Loucy (cell line): ENCODE data around the gene SH3BP5.

Experiments used
- H2AFZ ChIP-seq: fragments of 200-600 bp; sonication (generic); 2 replicates; pipeline ENCODE4 v1.6.0; 2016; ENCODE audit warnings: antibody characterized with exemption, mild to moderate bottlenecking, low read length, moderate library complexity
- H3F3A ChIP-seq: fragments of 200-600 bp; 2 replicates; pipeline ENCODE4 v1.6.0; 2016; ENCODE audit warnings: antibody characterized with exemption, low read depth, mild to moderate bottlenecking
- H3K27me3 ChIP-seq: fragments of 200-600 bp; sonication (generic); 2 replicates; pipeline ENCODE4 v1.6.1; 2014; ENCODE audit warnings: low read length, mild to moderate bottlenecking; ENCODE audit not compliant: insufficient read depth, poor library complexity, severe bottlenecking
- H3K36me3 ChIP-seq: fragments of 200-600 bp; sonication (generic); 2 replicates; pipeline ENCODE4 v1.6.1; 2016; ENCODE audit warnings: low read length; ENCODE audit not compliant: insufficient read depth
- H3K4me1 ChIP-seq: fragments of 200-600 bp; sonication (generic); 2 replicates; pipeline ENCODE4 v1.5.1; 2014; ENCODE audit warnings: low read length, mild to moderate bottlenecking; ENCODE audit not compliant: insufficient read depth, poor library complexity, severe bottlenecking
- H3K4me2 ChIP-seq: fragments of 200-600 bp; sonication (generic); 2 replicates; pipeline ENCODE4 v1.6.0; 2014; ENCODE audit warnings: antibody characterized with exemption, low read length, low read depth, mild to moderate bottlenecking; ENCODE audit not compliant: poor library complexity, severe bottlenecking
- H3K4me3 ChIP-seq: fragments of 200-600 bp; sonication (generic); 2 replicates; pipeline ENCODE4 v1.5.1; 2014; ENCODE audit warnings: low read length, mild to moderate bottlenecking, mixed read lengths; ENCODE audit not compliant: poor library complexity, severe bottlenecking
- H3K79me2 ChIP-seq: fragments of 200-600 bp; sonication (generic); 2 replicates; pipeline ENCODE4 v1.6.1; 2014; ENCODE audit warnings: low read length; ENCODE audit not compliant: insufficient read depth
- H3K9ac ChIP-seq: fragments of 200-600 bp; sonication (generic); 2 replicates; pipeline ENCODE4 v1.6.0; 2014; ENCODE audit warnings: mild to moderate bottlenecking, low read depth, low read length, moderate library complexity; ENCODE audit not compliant: poor library complexity, severe bottlenecking
- H3K9me2 ChIP-seq: fragments of 200-600 bp; sonication (generic); replicated peaks from 2 replicates; pipeline ENCODE4 v1.6.1; 2016; ENCODE audit warnings: low read depth, low read length, mixed read lengths
- H3K9me3 ChIP-seq: fragments of 200-600 bp; sonication (generic); 2 replicates; pipeline ENCODE4 v1.6.1; 2014; ENCODE audit warnings: mild to moderate bottlenecking, antibody characterized with exemption, low read length, low read depth; ENCODE audit not compliant: insufficient read depth
- H4K20me1 ChIP-seq: fragments of 200-600 bp; sonication (generic); 2 replicates; pipeline ENCODE4 v1.6.0; 2014; ENCODE audit warnings: antibody characterized with exemption, low read length, mild to moderate bottlenecking; ENCODE audit not compliant: insufficient read depth, poor library complexity, severe bottlenecking
- EZH2phosphoT487 ChIP-seq: fragments of 200-600 bp; IDR thresholded peaks from 2 replicates; pipeline ENCODE4 v1.6.1; 2018; ENCODE audit warnings: antibody characterized with exemption, mild to moderate bottlenecking, moderate library complexity, borderline replicate concordance
- TF ChIP-seq, protein P1 (sequence below): fragments of 200-600 bp; sonication (generic); conservative IDR thresholded peaks from 2 replicates; pipeline ENCODE4 v1.5.1; 2014; ENCODE audit warnings: mild to moderate bottlenecking, antibody characterized with exemption, low read length

Gene SH3BP5

DNA sequence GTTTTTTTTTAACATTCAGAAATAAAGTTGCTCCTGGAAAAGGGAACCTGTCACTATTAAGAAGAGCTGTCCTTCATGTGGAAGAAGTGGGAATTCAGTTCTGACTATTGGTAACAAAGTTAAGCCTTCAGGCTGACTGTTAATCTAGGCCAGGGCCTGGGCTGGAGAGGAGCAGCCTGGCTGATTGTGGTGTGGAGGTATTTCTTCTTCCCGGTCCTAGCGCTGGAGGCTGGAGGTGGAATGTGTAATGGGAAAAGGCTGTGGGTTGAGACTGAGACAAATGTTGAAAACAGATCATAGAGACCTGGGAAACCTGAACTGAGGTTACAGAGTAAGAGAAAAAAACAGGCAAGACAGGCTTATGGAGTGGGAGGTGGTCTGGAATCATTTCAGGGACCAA lies 23.8 kb upstream of the SH3BP5 start:
- Histone ChIP-seq H2AFZ (no peak overlapping the region), H3F3A (no peaks in the 10 kb centered on the region), H3K4me2 (no peak overlapping the region), H4K20me1 (no peaks in the 10 kb centered on the region), H3K9me3 (no peaks in the 10 kb centered on the region; the same call in 1 of the 2 replicates), H3K79me2 (no peaks in the 10 kb centered on the region), H3K9ac (no peak overlapping the region), H3K36me3 (no peaks in the 10 kb centered on the region), H3K27me3 (no peaks in the 10 kb centered on the region), H3K9me2 (no peaks in the 10 kb centered on the region), H3K4me1 (peaks cover 7% of the 10 kb centered on the region), H3K4me3 (no peak overlapping the region)
- TF ChIP-seq, protein P1, sequence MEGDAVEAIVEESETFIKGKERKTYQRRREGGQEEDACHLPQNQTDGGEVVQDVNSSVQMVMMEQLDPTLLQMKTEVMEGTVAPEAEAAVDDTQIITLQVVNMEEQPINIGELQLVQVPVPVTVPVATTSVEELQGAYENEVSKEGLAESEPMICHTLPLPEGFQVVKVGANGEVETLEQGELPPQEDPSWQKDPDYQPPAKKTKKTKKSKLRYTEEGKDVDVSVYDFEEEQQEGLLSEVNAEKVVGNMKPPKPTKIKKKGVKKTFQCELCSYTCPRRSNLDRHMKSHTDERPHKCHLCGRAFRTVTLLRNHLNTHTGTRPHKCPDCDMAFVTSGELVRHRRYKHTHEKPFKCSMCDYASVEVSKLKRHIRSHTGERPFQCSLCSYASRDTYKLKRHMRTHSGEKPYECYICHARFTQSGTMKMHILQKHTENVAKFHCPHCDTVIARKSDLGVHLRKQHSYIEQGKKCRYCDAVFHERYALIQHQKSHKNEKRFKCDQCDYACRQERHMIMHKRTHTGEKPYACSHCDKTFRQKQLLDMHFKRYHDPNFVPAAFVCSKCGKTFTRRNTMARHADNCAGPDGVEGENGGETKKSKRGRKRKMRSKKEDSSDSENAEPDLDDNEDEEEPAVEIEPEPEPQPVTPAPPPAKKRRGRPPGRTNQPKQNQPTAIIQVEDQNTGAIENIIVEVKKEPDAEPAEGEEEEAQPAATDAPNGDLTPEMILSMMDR = no peak
- TF ChIP-seq EZH2phosphoT487 = no peak

DNA sequence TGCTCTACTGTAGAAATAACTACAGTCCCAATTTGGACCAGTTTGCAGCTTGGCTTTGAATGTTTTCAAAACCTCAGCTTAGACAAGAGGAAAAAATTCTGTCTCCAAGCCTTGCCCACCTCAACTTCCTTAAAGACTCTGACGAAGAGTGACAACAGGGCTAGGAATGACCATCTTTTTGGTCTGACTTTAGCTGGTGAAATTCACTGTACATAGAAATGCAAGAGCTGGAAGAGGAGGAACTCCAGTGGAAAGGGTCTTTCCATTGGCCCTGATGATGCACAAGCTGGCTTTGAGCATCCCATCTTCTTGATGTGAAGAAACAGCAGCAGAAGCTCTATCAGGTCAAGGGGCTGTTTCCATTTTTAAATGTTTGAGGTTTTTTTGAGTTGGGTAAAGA lies 22.7 kb upstream of the SH3BP5 start:
- Histone ChIP-seq H4K20me1 (no peaks in the 10 kb centered on the region), H2AFZ (no peak overlapping the region), H3F3A (no peaks in the 10 kb centered on the region), H3K27me3 (no peaks in the 10 kb centered on the region), H3K4me3 (no peak overlapping the region), H3K4me1 (no peaks in the 10 kb centered on the region), H3K9ac (no peak overlapping the region), H3K9me3 (no peaks in the 10 kb centered on the region; the same call in 1 of the 2 replicates), H3K9me2 (no peaks in the 10 kb centered on the region), H3K4me2 (no peak overlapping the region), H3K36me3 (no peaks in the 10 kb centered on the region), H3K79me2 (no peaks in the 10 kb centered on the region)
- no peak for TF ChIP-seq EZH2phosphoT487
- TF ChIP-seq, protein P1 = no peak

DNA sequence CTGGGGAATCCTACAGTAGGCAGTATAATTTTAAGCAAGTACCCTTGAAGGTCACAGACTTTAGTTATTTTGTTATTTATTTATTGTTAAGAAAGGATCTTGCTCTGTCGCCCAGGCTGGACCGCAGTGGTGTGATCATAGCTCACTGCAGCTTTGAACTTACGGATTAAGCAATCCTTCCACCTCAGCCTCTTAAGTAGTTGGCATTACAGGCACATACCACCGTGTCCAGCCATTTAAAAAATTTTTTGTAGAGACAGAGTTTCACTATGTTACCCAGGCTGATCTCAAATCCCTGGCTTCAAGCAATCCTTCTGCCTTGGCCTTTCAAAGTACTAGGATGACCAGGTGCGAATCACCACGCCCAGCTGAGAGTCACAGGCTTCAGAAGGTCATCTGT lies 22.1 kb upstream of the SH3BP5 start:
- Histone ChIP-seq H3K9me2 (no peaks in the 10 kb centered on the region), H3K36me3 (no peaks in the 10 kb centered on the region), H3K9me3 (no peaks in the 10 kb centered on the region; the same call in 1 of the 2 replicates), H2AFZ (no peak overlapping the region), H3K4me1 (no peaks in the 10 kb centered on the region), H3K9ac (no peak overlapping the region), H3K4me2 (no peak overlapping the region), H3K27me3 (no peaks in the 10 kb centered on the region), H3K4me3 (no peak overlapping the region), H3K79me2 (no peaks in the 10 kb centered on the region), H3F3A (no peaks in the 10 kb centered on the region), H4K20me1 (no peaks in the 10 kb centered on the region)
- no peak for TF ChIP-seq EZH2phosphoT487
- TF ChIP-seq, protein P1 = no peak
